Mammary epithelial cell (primary cell): Measurements from ENCODE around the gene C1orf87.

ENCODE experiments used
- CTCF ChIP-seq, 2 donors: IDR thresholded peaks in 1 of 2; conservative IDR thresholded peaks in 1 of 2; 2 replicates each; pipeline ENCODE4 v1.5.1; 2011 to 2012; ENCODE audit warnings: inconsistent platforms in 2 of 2, low read length in 2 of 2, mild to moderate bottlenecking in 2 of 2, control low read depth in 1 of 2, low read depth in 1 of 2; ENCODE audit not compliant: insufficient read depth in 1 of 2; ENCODE audit errors: extremely low read depth in 1 of 2
- EZH2 ChIP-seq: IDR thresholded peaks from 2 replicates; pipeline ENCODE4 v1.6.1; 2012; ENCODE audit warnings: low read length, inconsistent platforms, borderline replicate concordance

GRCh38 chr1:60073605-60074278 lies at the start of gene C1orf87:
- TF ChIP-seq CTCF (conservative IDR thresholded peaks at IDR 0.05 in 1 of 2, IDR thresholded peaks at IDR 0.05 in 1 of 2; ENCODE audit: extremely low read depth in 1 of 2, insufficient read depth in 1 of 2, low read depth in 1 of 2, low read length in 2 of 2) (no peak), EZH2 (peak; percentile 10)
